HL-60 (cell line): Measurements from ENCODE around the gene MRGPRX2.

Experiments
- DNase-seq, 2 experiments: peaks; one replicate each; pipeline ENCODE4 v3.0.0-alpha.2; 2010 to 2020; ENCODE audit warnings: low read depth in 1 of 2, low spot score in 1 of 2
- H3K27ac ChIP-seq: fragments of 250-450 bp; sonication (Bioruptor Pico); replicated peaks from 2 replicates; pipeline ENCODE4 v1.5.1; 2020; ENCODE audit warnings: mild to moderate bottlenecking, moderate library complexity
- H3K27me3 ChIP-seq: fragments of 250-450 bp; sonication (Bioruptor Pico); 2 replicates; pipeline ENCODE4 v1.5.1; 2021; ENCODE audit warnings: mild to moderate bottlenecking, moderate library complexity; ENCODE audit not compliant: insufficient read depth, poor library complexity, severe bottlenecking
- H3K4me3 ChIP-seq: replicated peaks from 2 replicates; pipeline ENCODE4 v1.5.1; 2011; ENCODE audit warnings: mild to moderate bottlenecking, control low read depth, low read length; ENCODE audit not compliant: insufficient read depth
- GABPA ChIP-seq: IDR thresholded peaks from 2 replicates; pipeline ENCODE4 v1.6.1; 2012; ENCODE audit warnings: low read depth
- POLR2AphosphoS5 ChIP-seq: IDR thresholded peaks from 2 replicates; pipeline ENCODE4 v1.6.1; 2012; ENCODE audit warnings: low read depth
- SPI1 ChIP-seq: IDR thresholded peaks from 2 replicates; pipeline ENCODE4 v1.6.1; 2012; ENCODE audit warnings: low read depth, mild to moderate bottlenecking, borderline replicate concordance
- TF ChIP-seq, protein P1 (sequence below): IDR thresholded peaks from one replicate; pipeline ENCODE4 v1.5.1; 2011; ENCODE audit warnings: low read length, control low read depth, inconsistent platforms; ENCODE audit not compliant: insufficient read depth
- TF ChIP-seq, protein P2 (sequence below): IDR thresholded peaks from 2 replicates; pipeline ENCODE4 v1.6.1; 2012; ENCODE audit warnings: low read depth; ENCODE audit not compliant: insufficient replicate concordance

The MRGPRX2 gene

DNA sequence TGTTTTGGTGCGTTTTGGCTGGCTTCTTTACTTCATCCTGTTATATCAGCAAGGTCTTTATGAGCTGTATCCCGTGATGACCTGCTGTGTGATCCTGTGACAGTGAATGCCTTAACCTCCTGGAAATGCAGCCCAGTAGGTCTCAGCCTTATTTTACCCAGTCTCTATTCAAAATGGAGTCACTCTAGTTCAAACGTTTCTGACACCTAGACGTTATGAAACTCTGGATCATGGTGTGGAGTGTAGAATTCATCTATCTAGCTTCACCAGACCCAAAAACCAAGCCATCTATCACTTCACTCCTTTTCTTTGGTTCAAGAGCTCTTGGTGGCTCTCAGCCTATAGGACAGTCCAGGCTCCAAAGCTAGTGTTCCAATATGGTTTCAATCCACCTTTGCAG, 28.3 kb upstream of the MRGPRX2 start:
- no peaks in the 10 kb centered on the region for H3K27me3 ChIP-seq
- H3K27ac ChIP-seq, result no peak overlapping the region
- H3K4me3 ChIP-seq, result no peak overlapping the region
- TF ChIP-seq, protein P1, sequence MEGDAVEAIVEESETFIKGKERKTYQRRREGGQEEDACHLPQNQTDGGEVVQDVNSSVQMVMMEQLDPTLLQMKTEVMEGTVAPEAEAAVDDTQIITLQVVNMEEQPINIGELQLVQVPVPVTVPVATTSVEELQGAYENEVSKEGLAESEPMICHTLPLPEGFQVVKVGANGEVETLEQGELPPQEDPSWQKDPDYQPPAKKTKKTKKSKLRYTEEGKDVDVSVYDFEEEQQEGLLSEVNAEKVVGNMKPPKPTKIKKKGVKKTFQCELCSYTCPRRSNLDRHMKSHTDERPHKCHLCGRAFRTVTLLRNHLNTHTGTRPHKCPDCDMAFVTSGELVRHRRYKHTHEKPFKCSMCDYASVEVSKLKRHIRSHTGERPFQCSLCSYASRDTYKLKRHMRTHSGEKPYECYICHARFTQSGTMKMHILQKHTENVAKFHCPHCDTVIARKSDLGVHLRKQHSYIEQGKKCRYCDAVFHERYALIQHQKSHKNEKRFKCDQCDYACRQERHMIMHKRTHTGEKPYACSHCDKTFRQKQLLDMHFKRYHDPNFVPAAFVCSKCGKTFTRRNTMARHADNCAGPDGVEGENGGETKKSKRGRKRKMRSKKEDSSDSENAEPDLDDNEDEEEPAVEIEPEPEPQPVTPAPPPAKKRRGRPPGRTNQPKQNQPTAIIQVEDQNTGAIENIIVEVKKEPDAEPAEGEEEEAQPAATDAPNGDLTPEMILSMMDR, result no peak
- TF ChIP-seq SPI1 (no peak), POLR2AphosphoS5 (no peak), GABPA (no peak)
- TF ChIP-seq, protein P2, sequence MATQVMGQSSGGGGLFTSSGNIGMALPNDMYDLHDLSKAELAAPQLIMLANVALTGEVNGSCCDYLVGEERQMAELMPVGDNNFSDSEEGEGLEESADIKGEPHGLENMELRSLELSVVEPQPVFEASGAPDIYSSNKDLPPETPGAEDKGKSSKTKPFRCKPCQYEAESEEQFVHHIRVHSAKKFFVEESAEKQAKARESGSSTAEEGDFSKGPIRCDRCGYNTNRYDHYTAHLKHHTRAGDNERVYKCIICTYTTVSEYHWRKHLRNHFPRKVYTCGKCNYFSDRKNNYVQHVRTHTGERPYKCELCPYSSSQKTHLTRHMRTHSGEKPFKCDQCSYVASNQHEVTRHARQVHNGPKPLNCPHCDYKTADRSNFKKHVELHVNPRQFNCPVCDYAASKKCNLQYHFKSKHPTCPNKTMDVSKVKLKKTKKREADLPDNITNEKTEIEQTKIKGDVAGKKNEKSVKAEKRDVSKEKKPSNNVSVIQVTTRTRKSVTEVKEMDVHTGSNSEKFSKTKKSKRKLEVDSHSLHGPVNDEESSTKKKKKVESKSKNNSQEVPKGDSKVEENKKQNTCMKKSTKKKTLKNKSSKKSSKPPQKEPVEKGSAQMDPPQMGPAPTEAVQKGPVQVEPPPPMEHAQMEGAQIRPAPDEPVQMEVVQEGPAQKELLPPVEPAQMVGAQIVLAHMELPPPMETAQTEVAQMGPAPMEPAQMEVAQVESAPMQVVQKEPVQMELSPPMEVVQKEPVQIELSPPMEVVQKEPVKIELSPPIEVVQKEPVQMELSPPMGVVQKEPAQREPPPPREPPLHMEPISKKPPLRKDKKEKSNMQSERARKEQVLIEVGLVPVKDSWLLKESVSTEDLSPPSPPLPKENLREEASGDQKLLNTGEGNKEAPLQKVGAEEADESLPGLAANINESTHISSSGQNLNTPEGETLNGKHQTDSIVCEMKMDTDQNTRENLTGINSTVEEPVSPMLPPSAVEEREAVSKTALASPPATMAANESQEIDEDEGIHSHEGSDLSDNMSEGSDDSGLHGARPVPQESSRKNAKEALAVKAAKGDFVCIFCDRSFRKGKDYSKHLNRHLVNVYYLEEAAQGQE, result no peak
- DNase-seq, result no peak

DNA sequence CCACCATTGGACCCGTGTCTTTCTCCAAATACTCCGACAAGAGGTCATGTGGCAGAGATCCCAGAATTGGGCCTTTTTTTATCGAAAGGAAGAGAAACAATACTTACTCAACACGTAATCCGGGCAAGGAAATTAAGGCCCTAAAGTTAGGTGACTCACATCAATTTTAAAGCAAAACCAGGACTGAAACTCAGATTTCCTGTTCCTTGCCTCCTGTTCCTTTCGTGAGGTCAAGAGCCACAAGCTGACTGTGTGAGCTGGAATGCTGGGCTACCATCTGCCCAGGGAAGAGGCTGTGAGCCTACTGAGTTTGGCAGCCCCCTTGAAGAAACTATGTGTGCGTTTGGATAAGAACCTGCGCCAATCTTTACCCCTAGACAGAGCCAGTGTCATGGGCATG, 27.1 kb upstream of the MRGPRX2 start:
- DNase-seq, result no peak
- TF ChIP-seq SPI1 (no peak), GABPA (no peak), POLR2AphosphoS5 (no peak)
- TF ChIP-seq, protein P2, result no peak
- TF ChIP-seq, protein P1, result no peak
- Histone ChIP-seq H3K27ac (no peak overlapping the region), H3K27me3 (no peaks in the 10 kb centered on the region), H3K4me3 (no peak overlapping the region)

DNA sequence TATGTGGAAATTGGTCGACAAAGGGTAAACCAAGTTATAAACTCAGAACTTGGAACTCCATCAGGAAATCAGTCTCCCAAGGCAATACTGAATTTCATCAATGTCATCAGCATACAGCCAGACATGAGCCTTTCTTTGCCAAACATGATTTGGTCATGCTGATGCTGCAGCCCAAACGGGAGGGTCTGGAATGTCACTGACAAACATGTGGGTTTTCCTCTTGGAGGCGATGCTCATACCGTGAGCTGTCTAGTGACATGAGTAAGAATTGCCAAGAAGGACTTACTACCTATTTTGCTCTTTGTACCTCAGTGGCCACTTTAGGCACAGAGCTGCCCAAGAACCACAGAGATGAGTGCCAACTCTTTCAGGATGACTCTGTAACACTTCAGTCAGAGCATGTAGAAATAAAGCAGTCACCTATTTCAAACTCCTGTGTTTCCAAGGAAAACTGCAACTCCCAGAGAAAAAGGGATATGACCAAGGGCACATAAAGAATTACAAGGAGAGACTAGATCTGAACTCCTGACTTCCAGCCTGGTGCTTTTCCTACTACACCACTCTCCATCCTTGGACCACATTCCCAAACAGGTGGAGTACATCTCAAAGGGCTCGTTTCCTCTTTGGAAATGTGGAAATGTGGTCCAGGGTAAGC, 24.3 kb upstream of the MRGPRX2 start:
- H3K27ac ChIP-seq, result no peak overlapping the region
- no peak for TF ChIP-seq GABPA
- TF ChIP-seq SPI1, result no peak
- no peak for TF ChIP-seq POLR2AphosphoS5
- TF ChIP-seq, protein P1, result no peak
- TF ChIP-seq, protein P2, result no peak
- H3K4me3 ChIP-seq, result no peak overlapping the region
- peaks cover 4% of the 10 kb centered on the region for H3K27me3 ChIP-seq
- DNase-seq, result no peak
